Neural progenitor cell (in vitro differentiated cells): Measurements from ENCODE around the gene BEAN1.

ENCODE experiments used
- EZH2phosphoT487 ChIP-seq: fragments of 200-600 bp; sonication (generic); IDR thresholded peaks from 2 replicates; pipeline ENCODE4 v1.6.1; 2017; ENCODE audit warnings: antibody characterized with exemption
- TF ChIP-seq, protein P1 (sequence below): fragments of 200-600 bp; sonication (generic); IDR thresholded peaks from 2 replicates; pipeline ENCODE4 v1.5.1; 2017; ENCODE audit warnings: antibody characterized with exemption, mild to moderate bottlenecking

DNA sequence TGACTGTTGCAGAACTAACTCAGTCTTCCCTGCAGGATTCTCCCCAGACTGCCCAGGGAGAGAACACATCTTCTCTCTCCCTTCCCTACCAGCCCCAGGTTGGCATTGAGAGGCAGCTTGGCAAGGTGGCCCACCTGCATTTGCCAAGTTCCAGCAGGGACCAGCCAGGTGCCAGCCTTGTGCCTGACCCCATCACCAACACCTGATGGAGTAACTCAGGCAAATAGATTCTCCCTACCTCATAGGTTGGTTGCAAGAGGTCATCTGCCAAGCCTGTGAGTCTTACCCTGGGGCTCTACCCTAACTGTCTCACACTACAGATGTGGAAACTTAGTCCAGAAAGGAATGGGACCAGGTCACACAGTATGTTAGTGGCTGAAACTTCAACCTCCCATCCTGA lies 20.4 kb downstream of the BEAN1 start:
- TF ChIP-seq, protein P1, sequence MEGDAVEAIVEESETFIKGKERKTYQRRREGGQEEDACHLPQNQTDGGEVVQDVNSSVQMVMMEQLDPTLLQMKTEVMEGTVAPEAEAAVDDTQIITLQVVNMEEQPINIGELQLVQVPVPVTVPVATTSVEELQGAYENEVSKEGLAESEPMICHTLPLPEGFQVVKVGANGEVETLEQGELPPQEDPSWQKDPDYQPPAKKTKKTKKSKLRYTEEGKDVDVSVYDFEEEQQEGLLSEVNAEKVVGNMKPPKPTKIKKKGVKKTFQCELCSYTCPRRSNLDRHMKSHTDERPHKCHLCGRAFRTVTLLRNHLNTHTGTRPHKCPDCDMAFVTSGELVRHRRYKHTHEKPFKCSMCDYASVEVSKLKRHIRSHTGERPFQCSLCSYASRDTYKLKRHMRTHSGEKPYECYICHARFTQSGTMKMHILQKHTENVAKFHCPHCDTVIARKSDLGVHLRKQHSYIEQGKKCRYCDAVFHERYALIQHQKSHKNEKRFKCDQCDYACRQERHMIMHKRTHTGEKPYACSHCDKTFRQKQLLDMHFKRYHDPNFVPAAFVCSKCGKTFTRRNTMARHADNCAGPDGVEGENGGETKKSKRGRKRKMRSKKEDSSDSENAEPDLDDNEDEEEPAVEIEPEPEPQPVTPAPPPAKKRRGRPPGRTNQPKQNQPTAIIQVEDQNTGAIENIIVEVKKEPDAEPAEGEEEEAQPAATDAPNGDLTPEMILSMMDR = no peak
- no peak for TF ChIP-seq EZH2phosphoT487
